Right lobe of liver (tissue), 6 donors: Measurements from ENCODE around the gene H3-3A. TPM values are rescaled to one million over a fixed set of nuclear protein-coding genes. Genes with fewer than 3 reads are reported as not detected.

Source experiments
- ATAC-seq, 4 donors: fragments of 200-7000 bp; cut with Tn5 transposase; one replicate each; pipeline ENCODE4 v1.9.1; 2020; ENCODE audit warnings: mild to moderate bottlenecking in 4 of 4, moderate library complexity in 4 of 4
- DNase-seq, 3 donors: peaks; one replicate each; pipeline ENCODE4 v3.0.0-alpha.2; 2020
- H3K27ac ChIP-seq, 3 donors: fragments of 200-600 bp; one replicate each; pipeline ENCODE4 v1.8.0; 2022
- H3K27me3 ChIP-seq, 2 donors: fragments of 200-600 bp; one replicate each; pipeline ENCODE4 v1.8.0; 2022
- H3K36me3 ChIP-seq, 4 donors: fragments of 200-600 bp; sonication (generic) in 1 of 4; one replicate each; pipeline versions ENCODE4 v1.5.1 to v1.8.0; 2017 to 2022; ENCODE audit warnings: control low read depth in 1 of 4
- H3K4me1 ChIP-seq, 4 donors: fragments of 200-600 bp; sonication (generic) in 1 of 4; one replicate each; pipeline versions ENCODE4 v1.5.1 to v1.8.0; 2017 to 2022; ENCODE audit warnings: control low read depth in 1 of 4
- H3K4me3 ChIP-seq, 3 donors: fragments of 200-600 bp; one replicate each; pipeline ENCODE4 v1.8.0; 2022
- H3K9me3 ChIP-seq, 4 donors: fragments of 200-600 bp; sonication (generic) in 1 of 4; one replicate each; pipeline versions ENCODE4 v1.5.1 to v1.8.0; 2017 to 2022; ENCODE audit warnings: control low read depth in 1 of 4
- POLR2A ChIP-seq: fragments of 450-650 bp; IDR thresholded peaks from one replicate; pipeline ENCODE4 v1.6.1; 2017; ENCODE audit warnings: antibody characterized with exemption, mild to moderate bottlenecking
- WGBS: methylation state at CpG from one replicate; pipeline ENCODE4 v1.1.6; 2018; ENCODE audit warnings: low coverage, low lambda C conversion rate; ENCODE audit not compliant: insufficient coverage; ENCODE audit errors: missing lambda C conversion rate; 5-methylcytosine and 5-hydroxymethylcytosine counted together
- intact Hi-C, 2 donors: fragments of 100-400 bp; cut with DNase I; formaldehyde crosslinking; loops; one replicate each; pipeline versions ENCODE4 v1.11.2 to v1.14.1; 2022
- total RNA-seq, 6 experiments: library from RNA; depleted of rRNA in 2 of 6; stranded (reverse); fragments of >200 nt in 2 of 6; fragmentation: NEBNext Ultra II Directional in 3 of 6; extraction: Animal tissue kit (Norgen Biotek cat#: 25700) in 3 of 6; gene quantifications; one replicate each; pipeline versions ENCODE4 v1.1.0 to v1.2.4, GENCODE V29; 2016 to 2023
- TF ChIP-seq, protein P1 (sequence below), 4 donors: fragments of 200-600 bp in 3 of 4; fragments of 450-650 bp in 1 of 4; IDR thresholded peaks; one replicate each; pipeline versions ENCODE4 v1.5.1 to v1.8.0; 2016 to 2022; ENCODE audit warnings: antibody characterized with exemption in 4 of 4, mild to moderate bottlenecking in 2 of 4
- donor health status: DM: no; HTN: yes; CAD: no.
- donor health status: DM: no; HTN: no; CAD: no.
- donor health status: DM: no; HTN: no; CAD: no.
- donor health status: DM: no; HTN: yes; CAD: no.
- donor health status: DM: no; HTN: yes; CAD: no.

Gene H3-3A
- total RNA-seq, 6 experiments from 2014 or later: 132 to 185 (median 156) TPM

GRCh38 chr1:226051365-226051764 lies 11.2 kb upstream of the H3-3A start:
- WGBS: 82% methylated on average over 2 of the region's 2 CpGs
- Histone ChIP-seq H3K27ac (no peak overlapping the region), H3K4me3 (no peak overlapping the region), H3K9me3 (no peaks in the 10 kb centered on the region), H3K27me3 (no peaks in the 10 kb centered on the region), H3K4me1 (no peaks in the 10 kb centered on the region), H3K36me3 (no peaks in the 10 kb centered on the region)
- peak in 1 of 3 donors; percentile 42 for DNase-seq
- ATAC-seq: peak in 1 of 4 donors; percentile 32
- intact Hi-C loops: no loop called here
- no peak for TF ChIP-seq POLR2A
- TF ChIP-seq, protein P1, sequence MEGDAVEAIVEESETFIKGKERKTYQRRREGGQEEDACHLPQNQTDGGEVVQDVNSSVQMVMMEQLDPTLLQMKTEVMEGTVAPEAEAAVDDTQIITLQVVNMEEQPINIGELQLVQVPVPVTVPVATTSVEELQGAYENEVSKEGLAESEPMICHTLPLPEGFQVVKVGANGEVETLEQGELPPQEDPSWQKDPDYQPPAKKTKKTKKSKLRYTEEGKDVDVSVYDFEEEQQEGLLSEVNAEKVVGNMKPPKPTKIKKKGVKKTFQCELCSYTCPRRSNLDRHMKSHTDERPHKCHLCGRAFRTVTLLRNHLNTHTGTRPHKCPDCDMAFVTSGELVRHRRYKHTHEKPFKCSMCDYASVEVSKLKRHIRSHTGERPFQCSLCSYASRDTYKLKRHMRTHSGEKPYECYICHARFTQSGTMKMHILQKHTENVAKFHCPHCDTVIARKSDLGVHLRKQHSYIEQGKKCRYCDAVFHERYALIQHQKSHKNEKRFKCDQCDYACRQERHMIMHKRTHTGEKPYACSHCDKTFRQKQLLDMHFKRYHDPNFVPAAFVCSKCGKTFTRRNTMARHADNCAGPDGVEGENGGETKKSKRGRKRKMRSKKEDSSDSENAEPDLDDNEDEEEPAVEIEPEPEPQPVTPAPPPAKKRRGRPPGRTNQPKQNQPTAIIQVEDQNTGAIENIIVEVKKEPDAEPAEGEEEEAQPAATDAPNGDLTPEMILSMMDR (IDR thresholded peaks at IDR 0.05): no peak

GRCh38 chr1:226052061-226052460 lies 10.5 kb upstream of the H3-3A start:
- intact Hi-C loops: no loop called here

GRCh38 chr1:226054519-226055327 lies 7.8 kb upstream of the H3-3A start:
- no peaks in the 10 kb centered on the region for H3K4me1 ChIP-seq
- 58% methylated on average over 6 of the region's 6 CpGs for WGBS
- H3K4me3 ChIP-seq: no peak overlapping the region
- DNase-seq (no peak), ATAC-seq (no peak)
- no peaks in the 10 kb centered on the region for H3K36me3 ChIP-seq
- no peak overlapping the region for H3K27ac ChIP-seq
- H3K9me3 ChIP-seq: no peaks in the 10 kb centered on the region
- no peaks in the 10 kb centered on the region for H3K27me3 ChIP-seq
- TF ChIP-seq POLR2A: no peak
- TF ChIP-seq, protein P1 (IDR thresholded peaks at IDR 0.05): no peak
- intact Hi-C loops: no loop called here

More at GRCh38 chr1:226052061-226052460, 10.5 kb upstream of the H3-3A start:
- H3K4me3 ChIP-seq: no peak overlapping the region
- no peaks in the 10 kb centered on the region for H3K36me3 ChIP-seq
- WGBS: 90% methylated on average over 1 of the region's 1 CpG
- H3K27ac ChIP-seq: no peak overlapping the region
- ATAC-seq (no peak), DNase-seq (peak in 1 of 3 donors; percentile 28)
- H3K4me1 ChIP-seq: no peaks in the 10 kb centered on the region
- TF ChIP-seq, protein P1 (IDR thresholded peaks at IDR 0.05): no peak
- TF ChIP-seq POLR2A: no peak
- H3K9me3 ChIP-seq: no peaks in the 10 kb centered on the region
- no peaks in the 10 kb centered on the region for H3K27me3 ChIP-seq

GRCh38 chr1:226059709-226060108 lies 2.8 kb upstream of the H3-3A start:
- ATAC-seq (no peak), DNase-seq (no peak)
- H3K27me3 ChIP-seq: no peaks in the 10 kb centered on the region
- H3K36me3 ChIP-seq: no peaks in the 10 kb centered on the region
- intact Hi-C loops: no loop called here
- TF ChIP-seq POLR2A: no peak
- TF ChIP-seq, protein P1 (IDR thresholded peaks at IDR 0.05): no peak
- H3K4me1 ChIP-seq: peaks cover 0 to 9% (median 3%) of the 10 kb centered on the region in 4 donors
- H3K9me3 ChIP-seq: no peaks in the 10 kb centered on the region
- H3K4me3 ChIP-seq: no peak overlapping the region
- WGBS: no CpG with 5 or more reads among the region's 1 CpG
- no peak overlapping the region for H3K27ac ChIP-seq
